KOPT-K1 (cell line): ENCODE data around the gene HOXA11.

Experiments
- H3K27ac ChIP-seq: fragments of 200-600 bp; sonication (generic); 2 replicates; pipeline ENCODE4 v1.5.1; 2016; ENCODE audit warnings: antibody characterized with exemption, mild to moderate bottlenecking, low read depth, low read length; ENCODE audit not compliant: poor library complexity, severe bottlenecking
- H3K36me3 ChIP-seq: fragments of 200-600 bp; sonication (generic); 2 replicates; pipeline ENCODE4 v1.5.1; 2017; ENCODE audit warnings: antibody characterized with exemption, mild to moderate bottlenecking, low read length, moderate library complexity; ENCODE audit not compliant: insufficient read depth
- H3K9me3 ChIP-seq: fragments of 200-600 bp; sonication (generic); 2 replicates; pipeline ENCODE4 v1.5.1; 2017; ENCODE audit warnings: antibody characterized with exemption, low read length, mild to moderate bottlenecking; ENCODE audit not compliant: insufficient read depth, poor library complexity, severe bottlenecking

HOXA11 gene

DNA sequence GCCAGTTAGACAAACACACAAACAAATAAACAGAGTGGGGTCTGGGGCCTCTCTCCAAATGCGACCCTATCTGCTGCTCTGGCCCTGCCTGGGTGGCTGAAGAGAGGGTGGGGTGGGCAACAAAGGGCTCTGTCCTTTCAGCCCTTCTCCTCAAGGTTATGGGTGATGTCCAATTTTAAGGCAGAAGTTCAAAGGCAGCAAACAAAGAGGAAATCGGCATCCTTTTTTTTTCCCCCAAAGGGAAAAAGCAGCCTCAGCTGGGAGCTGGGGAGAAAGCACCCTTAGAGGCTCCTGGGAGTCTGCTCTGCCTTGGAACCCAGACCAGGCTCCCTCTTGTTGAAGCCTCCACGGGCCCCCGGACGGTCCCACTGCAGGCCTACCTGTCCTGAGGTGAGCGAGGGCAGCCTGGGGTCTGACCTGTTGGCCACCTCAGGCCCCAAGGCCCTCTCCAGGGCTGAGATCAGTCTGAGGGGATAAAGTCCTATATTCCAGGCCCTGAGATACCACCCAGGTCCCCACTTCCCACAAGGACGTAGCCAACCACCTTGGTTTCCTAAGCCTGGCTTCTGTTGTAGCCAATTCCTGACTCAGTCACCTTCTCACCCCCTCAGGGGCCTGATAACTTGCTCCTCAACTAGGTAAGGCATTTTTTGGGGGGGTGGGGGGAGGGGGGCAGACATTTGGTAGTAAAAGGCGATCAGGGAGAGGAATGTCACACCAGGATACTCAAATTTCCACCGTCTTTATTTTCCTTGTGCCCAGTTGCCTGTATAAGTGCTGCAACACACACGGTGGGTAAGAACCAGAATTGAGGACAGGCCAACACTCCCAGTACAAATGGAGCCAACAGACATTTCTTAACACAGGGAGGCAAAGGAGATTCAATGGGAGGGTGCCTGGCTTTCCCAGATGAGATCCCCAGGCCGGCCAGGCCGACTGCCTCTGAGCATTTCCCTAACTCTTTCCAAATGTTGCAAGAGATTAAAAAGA is 4.3 kb downstream of the HOXA11 start:
- Histone ChIP-seq H3K27ac (no peak overlapping the region), H3K9me3 (no peaks in the 10 kb centered on the region), H3K36me3 (no peaks in the 10 kb centered on the region)

DNA sequence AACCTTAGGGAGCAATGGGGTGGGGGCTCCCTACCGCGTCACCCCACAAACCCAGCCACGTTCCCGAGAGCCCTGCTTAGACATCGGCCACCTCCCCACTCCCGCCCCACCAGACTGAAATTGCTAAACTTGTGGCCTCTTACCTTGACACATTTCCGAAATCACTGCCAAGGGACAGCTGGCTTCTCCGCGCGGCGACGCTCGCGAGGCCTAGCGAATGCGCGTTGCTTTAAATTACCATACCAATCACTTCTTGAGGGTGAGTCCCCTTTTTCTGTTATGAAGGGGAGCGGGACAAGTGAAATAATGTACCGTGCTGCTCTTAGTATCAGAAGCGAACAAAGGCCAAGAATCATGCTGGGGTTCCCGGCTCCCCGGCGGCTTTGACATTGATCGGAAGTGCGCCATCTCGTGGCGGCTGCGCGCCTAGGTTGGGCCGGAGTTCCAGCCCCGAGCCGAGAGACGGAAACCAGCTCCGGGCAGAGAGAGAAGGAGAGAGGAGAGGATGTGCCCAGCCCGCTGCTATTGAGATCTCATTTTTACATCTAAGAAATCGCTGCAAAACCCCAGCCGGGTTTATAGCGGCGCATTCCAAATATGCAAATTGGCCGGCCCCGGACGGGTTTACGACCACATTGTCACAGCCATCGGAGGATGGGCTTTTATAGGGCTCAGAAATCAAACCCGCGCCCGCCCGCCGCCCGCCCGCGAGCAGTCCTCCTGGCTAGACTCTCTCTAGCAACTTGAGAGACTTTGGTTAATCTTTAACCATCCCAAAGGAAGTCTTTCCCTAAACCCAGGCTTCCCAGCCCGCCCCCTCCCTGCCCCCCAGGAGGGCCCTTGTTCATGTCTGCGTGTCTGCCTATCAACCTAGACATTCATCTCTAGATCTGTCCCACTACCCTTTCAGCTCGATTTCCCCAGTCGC is 5.3 kb downstream of the HOXA11 start:
- Histone ChIP-seq H3K9me3 (no peaks in the 10 kb centered on the region), H3K27ac (no peak overlapping the region), H3K36me3 (no peaks in the 10 kb centered on the region)

DNA sequence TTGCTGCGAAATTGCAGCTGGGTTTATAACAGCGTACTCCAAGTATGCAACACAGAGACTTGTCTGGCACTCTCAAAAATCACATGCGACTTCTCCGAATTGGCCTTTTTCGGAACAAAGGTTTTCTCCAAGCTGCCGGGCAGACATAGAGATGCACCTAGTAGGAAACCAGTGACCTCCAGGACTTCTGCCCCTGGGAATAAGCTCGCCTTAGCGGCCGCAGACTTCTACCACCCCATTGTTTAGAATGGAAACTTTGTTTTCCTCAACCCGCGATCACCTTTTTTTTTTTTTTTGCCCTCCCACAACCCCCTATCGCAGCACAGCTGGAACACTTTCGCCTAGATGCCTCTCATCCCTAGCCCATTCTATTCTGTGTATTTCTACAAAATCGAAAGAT is 6.0 kb downstream of the HOXA11 start:
- no peak overlapping the region for H3K27ac ChIP-seq
- no peaks in the 10 kb centered on the region for H3K36me3 ChIP-seq

DNA sequence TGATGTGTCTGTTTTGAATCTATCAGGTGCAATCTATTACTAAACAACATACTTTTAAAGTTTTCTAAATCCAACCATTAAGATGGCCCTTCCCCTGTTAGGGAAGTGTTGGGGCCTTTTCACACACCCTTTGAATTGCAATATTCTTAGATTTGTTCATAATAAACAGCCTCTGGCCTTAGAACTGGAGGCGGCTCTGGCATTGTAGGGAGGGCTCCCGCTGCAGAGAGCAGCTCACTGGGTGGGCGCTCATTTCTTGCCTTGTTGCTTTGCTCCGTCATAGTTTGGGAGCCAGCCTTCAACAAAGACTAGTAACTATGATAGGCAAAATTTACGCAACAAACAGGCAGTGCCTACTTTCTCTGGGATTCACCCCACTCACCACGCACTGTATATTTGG is 6.7 kb downstream of the HOXA11 start:
- peaks cover 8% of the 10 kb centered on the region for H3K9me3 ChIP-seq
- no peaks in the 10 kb centered on the region for H3K36me3 ChIP-seq
- no peak overlapping the region for H3K27ac ChIP-seq

More for the DNA sequence above, 6.0 kb downstream of the HOXA11 start:
- H3K9me3 ChIP-seq: peaks cover 6% of the 10 kb centered on the region

DNA sequence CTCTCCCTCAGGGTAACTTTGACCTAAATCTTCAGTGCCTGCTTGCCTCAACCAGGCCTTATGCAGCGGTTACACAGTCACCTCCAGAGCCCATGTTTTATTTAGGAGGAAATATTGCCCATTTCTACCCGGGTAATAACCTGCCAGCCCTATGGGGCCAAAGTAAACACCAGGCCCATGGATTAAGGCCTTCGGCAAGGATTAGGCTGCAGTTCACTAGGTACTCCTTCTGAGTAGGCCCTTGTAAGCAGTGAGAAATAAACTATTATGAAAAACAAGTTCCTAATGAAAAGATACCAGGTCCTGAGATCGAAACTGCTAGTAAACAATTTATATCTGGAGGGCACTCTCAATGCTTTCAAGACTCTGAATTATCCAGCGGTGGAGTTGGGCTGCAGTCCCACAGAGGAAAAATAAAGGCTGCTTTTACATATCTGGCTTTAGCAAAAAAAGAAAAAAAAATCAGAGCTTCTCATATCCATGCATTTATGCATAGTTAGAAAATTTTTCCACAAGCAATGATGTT is 7.2 kb downstream of the HOXA11 start:
- Histone ChIP-seq H3K36me3 (no peaks in the 10 kb centered on the region), H3K27ac (no peak overlapping the region), H3K9me3 (peaks cover 8% of the 10 kb centered on the region)

DNA sequence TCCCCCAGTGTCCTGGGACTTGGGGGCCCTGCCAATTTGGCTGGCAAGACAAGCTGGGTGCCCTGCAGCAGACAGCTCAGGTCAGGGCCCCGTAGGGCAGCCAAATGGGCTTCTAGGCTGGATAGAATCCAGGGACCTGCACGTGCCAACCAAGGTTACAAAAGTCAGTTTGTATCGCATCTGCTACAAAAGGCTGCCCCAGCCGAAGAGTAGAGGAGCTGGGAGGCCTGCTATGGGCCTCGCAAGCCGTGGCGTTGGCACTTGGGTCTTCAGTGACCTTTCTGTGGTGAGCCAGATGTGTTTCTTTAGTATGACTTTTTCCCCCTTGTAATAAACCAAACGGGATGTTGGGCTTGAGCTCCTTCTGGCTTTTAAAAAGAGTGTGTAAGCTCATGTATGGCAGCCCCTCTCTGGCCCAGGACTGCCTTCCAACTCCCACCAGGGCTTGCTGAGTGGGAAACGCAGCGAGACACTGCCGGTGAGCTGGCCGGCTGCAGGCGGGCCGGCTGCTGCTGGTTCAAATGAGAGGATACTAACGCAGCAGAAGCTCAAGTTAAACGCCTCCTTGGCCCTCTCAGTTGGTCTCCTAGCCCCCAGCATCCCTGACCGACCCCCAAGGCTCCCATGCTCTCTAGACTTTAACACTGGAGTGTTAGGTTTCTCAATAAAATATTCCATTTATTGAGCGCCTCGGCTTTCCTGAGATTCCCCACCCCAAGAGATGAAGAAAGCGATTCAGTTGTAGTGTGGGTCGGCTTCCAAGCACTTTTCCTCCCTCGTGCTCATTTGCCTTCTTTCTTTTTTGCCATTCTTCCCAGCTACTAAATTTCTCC is 7.9 kb downstream of the HOXA11 start:
- no peak overlapping the region for H3K27ac ChIP-seq
- H3K9me3 ChIP-seq: peaks cover 8% of the 10 kb centered on the region
- no peaks in the 10 kb centered on the region for H3K36me3 ChIP-seq

DNA sequence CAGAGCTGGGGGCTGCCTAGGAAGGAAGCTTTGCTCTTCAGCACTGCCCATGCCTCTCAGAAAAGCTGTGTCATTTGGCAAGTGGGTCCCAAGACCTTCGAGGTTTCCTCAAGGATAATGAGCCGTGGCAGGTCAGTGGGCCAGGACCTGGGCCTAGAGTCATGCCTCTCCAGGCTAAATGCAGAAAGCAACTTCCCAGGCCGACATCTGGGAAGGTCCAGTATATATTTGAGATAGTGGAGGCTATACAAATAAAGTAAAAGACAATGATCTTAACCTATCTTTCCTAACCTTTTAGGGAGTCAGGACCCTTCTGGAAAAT is 8.5 kb downstream of the HOXA11 start:
- H3K27ac ChIP-seq: no peak overlapping the region
- H3K9me3 ChIP-seq: peaks cover 8% of the 10 kb centered on the region
- H3K36me3 ChIP-seq: no peaks in the 10 kb centered on the region

DNA sequence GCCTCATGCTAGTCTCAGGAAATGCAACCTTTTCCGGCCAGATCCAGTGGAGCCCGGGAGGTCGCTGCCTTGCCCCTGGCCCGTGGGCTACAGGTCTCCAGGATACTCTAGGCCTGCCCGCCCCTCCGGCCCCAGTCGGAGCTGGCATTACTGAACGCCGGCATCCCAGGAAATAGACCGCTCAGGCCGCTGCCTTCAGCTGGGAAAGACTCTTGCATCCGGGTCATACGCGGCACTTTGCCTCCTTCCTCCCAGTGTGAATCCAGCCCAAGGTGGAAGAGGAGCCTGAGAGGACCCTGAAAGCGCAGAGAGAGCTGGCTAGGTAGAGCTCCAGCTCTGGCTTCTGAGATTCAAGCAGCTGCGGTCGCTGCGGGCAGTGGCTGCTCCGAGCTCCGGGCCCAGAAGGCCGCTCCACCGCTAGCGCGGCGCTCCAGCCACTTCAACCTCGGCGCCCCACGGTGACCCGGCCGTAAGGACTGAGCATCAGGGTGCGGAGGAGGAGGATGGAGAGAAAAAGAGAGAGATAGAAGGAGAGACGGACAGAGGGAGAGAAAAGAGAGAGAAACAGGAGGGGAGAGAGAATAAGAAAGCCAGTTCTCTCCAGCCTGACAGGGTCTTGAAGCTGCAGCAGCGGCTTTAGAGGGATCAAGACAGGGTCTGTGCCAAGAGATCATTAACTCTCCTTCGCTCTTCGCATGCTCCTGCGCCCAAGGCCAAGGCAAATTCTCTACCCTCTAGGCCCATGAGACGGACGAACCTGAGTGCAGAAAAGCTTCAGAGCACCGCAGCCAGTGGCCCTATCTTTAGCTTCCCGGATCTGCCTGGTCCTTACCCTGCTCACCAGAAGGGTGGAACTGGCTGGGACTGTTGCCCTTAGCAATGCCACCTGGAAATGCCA is 9.2 kb downstream of the HOXA11 start:
- Histone ChIP-seq H3K27ac (no peak overlapping the region), H3K36me3 (no peaks in the 10 kb centered on the region), H3K9me3 (peaks cover 8% of the 10 kb centered on the region)

DNA sequence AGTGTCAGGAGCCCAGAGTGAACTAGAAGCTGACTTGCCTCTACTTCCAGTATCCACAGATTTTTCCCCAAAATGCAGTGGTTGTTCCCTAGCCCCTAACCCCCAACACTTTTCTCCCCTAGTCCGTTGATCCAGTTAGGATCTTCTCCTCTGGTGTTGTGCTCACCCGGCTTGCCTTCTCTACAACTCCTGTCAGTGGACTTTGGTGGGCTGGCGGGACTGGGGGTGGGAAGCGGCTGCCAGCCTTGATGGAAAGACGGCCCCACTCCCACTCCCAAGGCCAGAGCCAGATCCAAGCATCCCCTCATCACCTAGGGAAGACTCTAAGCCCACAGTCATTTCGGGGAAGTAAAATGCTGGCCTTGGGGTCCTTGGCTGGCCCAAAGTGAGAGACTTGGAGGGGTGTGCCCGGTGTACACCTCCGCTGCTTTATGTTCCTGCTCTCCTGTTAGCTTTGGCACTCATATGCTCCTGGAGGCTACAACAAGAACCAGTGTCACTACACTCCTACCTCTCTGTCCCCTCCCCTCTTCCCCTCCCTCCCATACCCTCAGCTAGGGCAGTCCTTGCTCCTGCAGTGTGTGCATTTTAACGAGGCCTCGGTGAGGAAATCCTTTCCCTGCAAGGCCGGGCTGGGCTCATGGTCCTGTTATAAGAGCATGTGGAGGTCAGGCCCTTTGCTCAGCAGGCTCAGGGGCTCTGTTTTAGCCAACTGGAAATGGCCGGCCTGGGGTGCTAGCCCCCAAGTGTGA is 10.0 kb downstream of the HOXA11 start:
- Histone ChIP-seq H3K36me3 (no peaks in the 10 kb centered on the region), H3K9me3 (peaks cover 8% of the 10 kb centered on the region), H3K27ac (no peak overlapping the region)

DNA sequence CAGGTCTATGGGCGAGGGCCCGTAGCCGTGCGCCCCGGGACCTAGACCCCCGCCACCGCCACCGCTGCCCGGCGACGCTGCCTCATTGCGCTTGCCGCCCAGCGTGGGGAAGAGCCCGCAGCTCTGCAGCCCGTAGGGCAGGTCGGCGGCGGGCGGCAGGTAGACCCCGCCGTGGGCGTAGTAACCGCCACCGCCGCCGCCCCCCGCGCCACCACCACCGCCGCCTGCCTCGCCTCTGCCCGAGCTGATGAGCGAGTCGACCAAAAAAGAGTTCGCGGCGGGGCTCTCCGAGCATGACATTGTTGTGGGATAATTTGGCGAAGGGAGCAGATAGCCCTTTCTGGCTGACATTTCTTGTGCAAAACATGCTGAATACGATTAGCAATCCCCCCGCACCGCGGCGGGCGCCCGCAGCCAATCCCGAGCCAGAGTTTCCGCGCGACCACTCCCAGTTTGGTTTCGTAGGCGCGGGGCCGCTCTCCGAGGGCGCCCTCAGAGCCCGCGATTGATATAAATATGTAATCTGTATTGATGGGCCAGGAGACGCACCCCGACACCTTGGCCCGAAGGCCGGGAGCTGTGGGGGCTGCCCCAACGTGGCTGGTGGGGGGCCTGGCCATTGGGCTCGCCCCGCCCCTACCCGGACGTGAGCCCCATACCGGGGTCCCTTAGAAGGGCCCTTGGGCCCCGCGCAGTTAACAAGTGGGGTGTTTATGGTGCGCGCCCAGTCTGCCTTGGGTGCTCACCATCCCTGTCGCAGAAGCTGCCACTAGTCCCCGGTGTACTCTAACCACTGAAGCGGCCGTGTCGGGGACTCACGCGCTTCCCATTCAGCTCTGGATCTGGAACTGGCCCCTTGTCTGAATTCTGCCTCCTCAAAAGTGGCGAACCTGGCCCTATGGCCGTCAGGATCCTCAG is 10.8 kb downstream of the HOXA11 start, which contains the start of gene HOXA10:
Gene HOXA10 (minus strand): TSS at position 365 of the 918 bp plus-strand sequence. CDS start 14 bp downstream, at position 351.
- H3K36me3 ChIP-seq: no peaks in the 10 kb centered on the region
- peaks cover 8% of the 10 kb centered on the region for H3K9me3 ChIP-seq
- no peak within 1 kb of the TSS for H3K27ac ChIP-seq

DNA sequence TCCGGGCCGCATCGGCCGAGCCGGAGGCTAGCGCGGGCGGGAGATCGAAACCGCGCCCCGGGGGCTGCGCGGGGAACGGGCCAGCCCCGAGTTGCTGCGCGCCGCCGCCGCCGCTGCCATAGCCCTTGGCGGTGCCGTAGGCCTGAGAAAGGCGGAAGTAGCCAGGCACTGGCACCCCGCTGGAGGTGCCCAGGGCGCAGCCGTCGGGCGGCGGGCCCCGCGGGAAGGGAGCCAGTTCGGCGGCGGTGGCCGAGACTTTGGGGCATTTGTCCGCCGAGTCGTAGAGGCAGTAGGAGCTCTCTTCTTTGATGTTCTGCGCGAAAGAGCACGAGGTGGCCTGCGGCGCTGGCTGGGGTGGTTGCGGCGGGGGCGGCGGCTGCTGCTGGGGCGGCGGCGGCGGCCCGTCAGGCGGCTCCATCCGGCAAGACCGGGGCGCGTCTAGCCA is 11.5 kb downstream of the HOXA11 start:
- Histone ChIP-seq H3K27ac (no peak overlapping the region), H3K9me3 (peaks cover 8% of the 10 kb centered on the region), H3K36me3 (no peaks in the 10 kb centered on the region)

DNA sequence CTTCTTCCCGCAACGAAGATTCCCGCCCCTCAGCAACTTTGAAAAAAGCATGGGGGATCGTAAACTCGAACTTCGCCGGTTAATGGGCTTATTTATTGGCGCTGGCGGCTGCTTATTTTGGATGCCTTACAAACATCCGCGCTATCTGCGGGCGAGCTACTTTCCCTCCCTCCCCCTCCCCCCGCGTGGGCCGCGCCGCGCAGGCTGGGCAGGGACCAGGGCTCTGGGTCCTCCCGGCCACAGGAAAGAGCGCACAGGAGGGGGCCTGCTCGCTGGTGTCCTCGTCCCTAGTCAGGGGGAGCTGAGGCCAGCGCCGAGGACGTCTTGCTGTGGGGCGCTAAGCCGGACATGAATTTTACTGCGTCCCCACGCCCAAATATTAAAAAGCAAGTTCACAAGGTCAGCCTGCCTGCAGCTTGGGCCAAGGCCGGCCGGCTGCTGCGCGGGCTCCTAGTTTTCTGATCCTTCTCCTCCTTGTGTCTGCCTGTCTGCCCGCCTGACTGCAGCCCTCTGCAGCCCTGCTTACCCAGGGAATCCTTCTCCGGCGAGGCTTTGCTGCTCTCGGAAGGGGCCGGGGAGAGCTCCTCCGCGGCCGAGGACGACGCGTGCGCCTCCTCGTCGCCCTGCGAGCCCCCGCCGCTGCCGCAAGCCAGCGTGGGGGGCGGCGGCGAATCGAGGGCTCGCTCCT is 12.1 kb downstream of the HOXA11 start:
- H3K36me3 ChIP-seq: no peaks in the 10 kb centered on the region
- peaks cover 8% of the 10 kb centered on the region for H3K9me3 ChIP-seq
- H3K27ac ChIP-seq: no peak overlapping the region
